Mesenchymal stem cell (in vitro differentiated cells and primary cell): ENCODE measurements around the gene GABPB1.

Experiments used
- DNase-seq: peaks from one replicate; pipeline ENCODE4 v3.0.0-alpha.2; 2013
- H2AFZ ChIP-seq: one replicate; pipeline ENCODE4 v1.6.1; 2013; ENCODE audit warnings: low read depth, mild to moderate bottlenecking, control low read depth, inconsistent platforms, low read length, moderate library complexity
- H2AK5ac ChIP-seq: 2 replicates; pipeline ENCODE4 v1.6.1; 2013; ENCODE audit warnings: low read length, moderate library complexity, mild to moderate bottlenecking, inconsistent platforms; ENCODE audit not compliant: severe bottlenecking
- H2BK120ac ChIP-seq: one replicate; pipeline ENCODE4 v1.6.1; 2013; ENCODE audit warnings: low read depth, mild to moderate bottlenecking, inconsistent platforms, low read length, moderate library complexity
- H2BK12ac ChIP-seq, 2 experiments: one replicate each; pipeline ENCODE4 v1.6.1; 2013; ENCODE audit warnings: inconsistent platforms in 2 of 2, low read length in 2 of 2, mild to moderate bottlenecking in 2 of 2, moderate library complexity in 2 of 2, control low read depth in 1 of 2
- H2BK15ac ChIP-seq: one replicate; pipeline ENCODE4 v1.6.1; 2013; ENCODE audit warnings: mild to moderate bottlenecking, low read depth, inconsistent platforms; ENCODE audit not compliant: poor library complexity, severe bottlenecking
- H2BK5ac ChIP-seq: 2 replicates; pipeline ENCODE4 v1.6.1; 2013; ENCODE audit warnings: low read depth, mild to moderate bottlenecking, low read length, control low read depth, inconsistent platforms; ENCODE audit not compliant: poor library complexity, severe bottlenecking
- H3K14ac ChIP-seq, 2 experiments: one replicate each; pipeline ENCODE4 v1.6.1; 2013; ENCODE audit warnings: inconsistent platforms in 2 of 2, low read length in 2 of 2, control low read depth in 1 of 2, mild to moderate bottlenecking in 1 of 2, moderate library complexity in 1 of 2
- H3K18ac ChIP-seq, 2 experiments: one replicate each; pipeline ENCODE4 v1.6.1; 2013; ENCODE audit warnings: inconsistent platforms in 2 of 2, low read length in 2 of 2, control low read depth in 1 of 2, low read depth in 1 of 2, mild to moderate bottlenecking in 1 of 2
- H3K23ac ChIP-seq, 2 experiments: one replicate each; pipeline ENCODE4 v1.6.1; 2013; ENCODE audit warnings: inconsistent platforms in 2 of 2, low read length in 2 of 2, mild to moderate bottlenecking in 2 of 2, moderate library complexity in 2 of 2, control low read depth in 1 of 2
- H3K27ac ChIP-seq: 2 replicates; pipeline ENCODE4 v1.5.1; 2013; ENCODE audit warnings: mild to moderate bottlenecking, moderate library complexity, low read length, control low read depth, inconsistent platforms; ENCODE audit not compliant: poor library complexity, severe bottlenecking
- H3K27me3 ChIP-seq, 2 experiments: 2 replicates each; pipeline versions ENCODE4 v1.6.1 to v1.7.0; 2013; ENCODE audit warnings: low read length in 2 of 2, mild to moderate bottlenecking in 2 of 2, moderate library complexity in 2 of 2, control low read depth in 1 of 2, inconsistent platforms in 1 of 2; ENCODE audit not compliant: control insufficient read depth in 1 of 2, insufficient read depth in 1 of 2
- H3K36me3 ChIP-seq, 2 experiments: 2 replicates each; pipeline versions ENCODE4 v1.6.1 to v1.7.0; 2013; ENCODE audit warnings: low read length in 2 of 2, control low read depth in 1 of 2, inconsistent platforms in 1 of 2, low read depth in 1 of 2, mild to moderate bottlenecking in 1 of 2; ENCODE audit not compliant: insufficient read depth in 2 of 2, control insufficient read depth in 1 of 2
- H3K4ac ChIP-seq, 2 experiments: one replicate each; pipeline ENCODE4 v1.6.1; 2013; ENCODE audit warnings: inconsistent platforms in 2 of 2, low read length in 2 of 2, mild to moderate bottlenecking in 2 of 2, moderate library complexity in 2 of 2, control low read depth in 1 of 2, low read depth in 1 of 2
- H3K4me1 ChIP-seq: 2 replicates; pipeline ENCODE4 v1.6.1; 2013; ENCODE audit warnings: low read depth, low read length, control low read depth; ENCODE audit not compliant: control insufficient read depth, insufficient read depth
- H3K4me2 ChIP-seq: 2 replicates; pipeline ENCODE4 v1.6.1; 2013; ENCODE audit warnings: low read length, mild to moderate bottlenecking, inconsistent platforms; ENCODE audit not compliant: poor library complexity, severe bottlenecking
- H3K4me3 ChIP-seq, 2 experiments: 2 replicates each; pipeline versions ENCODE4 v1.5.1 to v1.7.0; 2013; ENCODE audit warnings: low read length in 2 of 2, mild to moderate bottlenecking in 2 of 2, control low read depth in 1 of 2, low read depth in 1 of 2; ENCODE audit not compliant: insufficient read depth in 1 of 2
- H3K79me1 ChIP-seq: replicated peaks from 2 replicates; pipeline ENCODE4 v1.6.1; 2013; ENCODE audit warnings: mild to moderate bottlenecking, control low read depth, low read length, inconsistent platforms; ENCODE audit not compliant: poor library complexity, severe bottlenecking
- H3K9ac ChIP-seq: 2 replicates; pipeline ENCODE4 v1.7.0; 2013; ENCODE audit warnings: mild to moderate bottlenecking, low read length, moderate library complexity
- H3K9me3 ChIP-seq: 2 replicates; pipeline ENCODE4 v1.7.0; 2013; ENCODE audit warnings: mild to moderate bottlenecking, low read length; ENCODE audit not compliant: control insufficient read depth
- H4K8ac ChIP-seq: one replicate; pipeline ENCODE4 v1.6.1; 2013; ENCODE audit warnings: inconsistent platforms, mild to moderate bottlenecking, low read length, moderate library complexity
- H4K91ac ChIP-seq: one replicate; pipeline ENCODE4 v1.6.1; 2013; ENCODE audit warnings: mild to moderate bottlenecking, low read length, inconsistent platforms
- WGBS: methylation state at CpG from one replicate; pipeline ENCODE4 v1.1.7; 2013; ENCODE audit warnings: mixed read lengths; 5-methylcytosine and 5-hydroxymethylcytosine counted together

Gene GABPB1

DNA sequence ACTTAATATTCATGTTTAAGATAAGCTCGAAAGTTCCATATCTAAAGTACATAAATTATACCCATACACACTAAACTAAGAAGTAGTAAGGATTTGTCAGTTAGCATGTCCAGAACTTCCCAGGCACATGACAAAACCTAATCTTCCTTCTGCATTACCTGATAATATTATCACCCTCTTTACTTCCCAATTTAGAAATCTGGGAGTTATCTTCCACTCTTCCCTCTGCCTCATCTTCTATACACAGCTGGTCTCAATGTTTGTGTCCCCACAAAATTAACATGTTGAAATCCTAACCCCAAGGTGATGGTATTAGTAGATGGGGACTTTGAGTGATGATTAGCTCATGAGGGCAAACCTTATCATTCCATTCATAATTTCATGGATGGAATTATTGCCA lies 15.3 kb downstream of the GABPB1 start:
- Histone ChIP-seq H3K4ac (no peak overlapping the region), H3K4me1 (peaks cover 2% of the 10 kb centered on the region), H3K79me1 (peaks cover 29% of the 10 kb centered on the region), H3K4me3 (no peak overlapping the region), H2BK120ac (no peak overlapping the region), H2AK5ac (no peak overlapping the region), H3K23ac (no peak overlapping the region), H3K36me3 (no peaks in the 10 kb centered on the region), H3K18ac (no peak overlapping the region), H2BK15ac (no peak overlapping the region), H3K14ac (no peak overlapping the region), H3K27me3 (no peaks in the 10 kb centered on the region), H3K9me3 (no peaks in the 10 kb centered on the region), H3K27ac (no peak overlapping the region), H3K9ac (no peak overlapping the region), H3K4me2 (no peak overlapping the region), H4K8ac (no peak overlapping the region), H2BK12ac (no peak overlapping the region), H2BK5ac (no peak overlapping the region), H2AFZ (no peak overlapping the region), H4K91ac (no peak overlapping the region)
- no peak for DNase-seq
- WGBS = 93% methylated on average over 1 of the region's 1 CpG

DNA sequence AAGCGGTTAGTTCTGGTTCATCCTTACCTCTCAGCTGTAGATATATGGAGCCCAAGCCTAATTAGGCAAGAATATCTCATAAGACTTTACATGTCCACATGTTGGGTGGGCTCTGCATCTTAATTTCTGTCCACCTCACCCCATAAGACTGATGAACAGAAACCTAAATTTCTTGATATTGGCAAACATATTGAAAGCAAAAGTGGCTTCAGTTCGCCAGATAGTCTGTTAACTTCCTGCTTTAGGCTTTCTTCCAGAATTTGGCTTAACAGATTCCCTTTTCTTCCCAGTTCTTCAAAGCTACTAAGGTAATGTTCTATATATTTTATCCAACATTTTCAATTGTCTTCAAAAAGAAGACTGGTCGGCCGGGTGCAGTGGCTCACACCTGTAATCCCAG lies 19.7 kb downstream of the GABPB1 start:
- 93% methylated on average over 3 of the region's 4 CpGs for WGBS
- Histone ChIP-seq H3K23ac (no peak overlapping the region), H3K4me2 (no peak overlapping the region), H3K9me3 (no peaks in the 10 kb centered on the region), H3K4me1 (peaks cover 2% of the 10 kb centered on the region), H3K18ac (no peak overlapping the region), H3K4me3 (no peak overlapping the region), H2AFZ (no peak overlapping the region), H3K79me1 (peaks cover 28% of the 10 kb centered on the region), H2BK12ac (no peak overlapping the region), H2BK120ac (no peak overlapping the region), H4K91ac (no peak overlapping the region), H4K8ac (no peak overlapping the region), H2BK5ac (no peak overlapping the region), H3K27me3 (no peaks in the 10 kb centered on the region), H3K14ac (no peak overlapping the region), H2BK15ac (no peak overlapping the region), H3K36me3 (no peaks in the 10 kb centered on the region), H3K4ac (no peak overlapping the region), H3K9ac (no peak overlapping the region), H3K27ac (no peak overlapping the region), H2AK5ac (no peak overlapping the region)
- DNase-seq = no peak

DNA sequence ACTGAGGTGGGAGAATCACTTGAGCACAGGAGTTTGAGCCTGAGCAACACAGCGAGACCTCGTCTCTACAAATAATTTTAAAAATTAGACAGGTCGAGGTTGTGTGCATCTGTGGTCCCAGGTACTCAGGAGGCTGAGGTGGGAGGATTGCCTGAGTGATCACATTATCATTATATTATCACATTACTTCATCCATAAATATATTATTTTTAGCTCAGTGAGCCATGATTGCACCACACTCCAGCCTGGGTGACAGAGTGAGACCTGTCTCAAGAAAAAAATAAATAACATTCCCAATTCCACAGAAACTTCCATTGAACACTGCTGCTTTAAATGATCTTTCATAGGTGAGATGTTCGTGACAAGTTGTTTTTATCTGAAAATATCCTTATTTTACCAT lies 21.8 kb downstream of the GABPB1 start:
- H2AK5ac ChIP-seq = no peak overlapping the region
- no peak overlapping the region for H3K27ac ChIP-seq
- DNase-seq = no peak
- H2BK12ac ChIP-seq = no peak overlapping the region
- no peaks in the 10 kb centered on the region for H3K9me3 ChIP-seq
- H3K27me3 ChIP-seq = no peaks in the 10 kb centered on the region
- H3K4me1 ChIP-seq = peaks cover 2% of the 10 kb centered on the region
- H3K14ac ChIP-seq = no peak overlapping the region
- no peak overlapping the region for H4K8ac ChIP-seq
- no peak overlapping the region for H4K91ac ChIP-seq
- no peak overlapping the region for H3K18ac ChIP-seq
- H3K79me1 ChIP-seq = peaks cover 22% of the 10 kb centered on the region
- no peak overlapping the region for H3K4ac ChIP-seq
- H2BK5ac ChIP-seq = no peak overlapping the region
- H3K36me3 ChIP-seq = no peaks in the 10 kb centered on the region
- H3K4me3 ChIP-seq = no peak overlapping the region
- WGBS = 88% methylated on average over 2 of the region's 4 CpGs
- no peak overlapping the region for H3K23ac ChIP-seq
- H2AFZ ChIP-seq = no peak overlapping the region
- H2BK15ac ChIP-seq = no peak overlapping the region
- H3K4me2 ChIP-seq = no peak overlapping the region
- H3K9ac ChIP-seq = no peak overlapping the region
- H2BK120ac ChIP-seq = no peak overlapping the region

DNA sequence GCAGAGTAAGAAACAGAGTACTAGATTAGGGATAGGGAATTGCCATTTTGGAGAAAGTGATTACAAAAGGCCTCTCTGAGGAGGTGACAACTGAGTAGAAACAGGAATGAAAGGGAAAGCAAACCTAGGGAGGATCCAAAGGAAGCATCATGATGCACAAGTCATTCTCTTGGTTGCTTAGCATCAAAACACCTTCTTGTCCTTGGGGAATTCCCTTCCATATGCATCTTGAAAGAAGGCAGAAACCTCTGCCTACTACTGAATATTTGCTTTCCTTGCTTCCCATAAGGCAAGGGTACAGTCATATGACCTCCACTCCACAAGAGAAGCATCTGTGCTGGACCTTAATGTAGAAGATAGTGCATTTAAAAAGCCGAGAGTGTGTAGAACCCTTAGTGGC lies 24.1 kb downstream of the GABPB1 start:
- no peak overlapping the region for H3K4ac ChIP-seq
- no peak overlapping the region for H2BK5ac ChIP-seq
- H3K4me1 ChIP-seq = no peaks in the 10 kb centered on the region
- peak; percentile 70 for DNase-seq
- no peak overlapping the region for H3K27ac ChIP-seq
- H3K27me3 ChIP-seq = no peaks in the 10 kb centered on the region
- H3K9ac ChIP-seq = no peak overlapping the region
- no peaks in the 10 kb centered on the region for H3K36me3 ChIP-seq
- no peak overlapping the region for H2AFZ ChIP-seq
- no peak overlapping the region for H3K4me3 ChIP-seq
- H2AK5ac ChIP-seq = no peak overlapping the region
- H3K14ac ChIP-seq = no peak overlapping the region
- H4K91ac ChIP-seq = no peak overlapping the region
- H3K9me3 ChIP-seq = no peaks in the 10 kb centered on the region
- no peak overlapping the region for H2BK120ac ChIP-seq
- H3K4me2 ChIP-seq = no peak overlapping the region
- H4K8ac ChIP-seq = no peak overlapping the region
- H3K79me1 ChIP-seq = peaks cover 13% of the 10 kb centered on the region
- no peak overlapping the region for H2BK15ac ChIP-seq
- H3K23ac ChIP-seq = no peak overlapping the region
- H2BK12ac ChIP-seq = no peak overlapping the region
- no peak overlapping the region for H3K18ac ChIP-seq
- 100% methylated on average over 1 of the region's 1 CpG for WGBS
